ENCODE results near the gene C6orf47. TPM values are rescaled to one million over a fixed set of nuclear protein-coding genes. Genes with fewer than 3 reads are reported as not detected.
A peak's percentile ranks its signal among the peaks of the same experiment; 100 is the strongest.

C6orf47 gene
- total and polyA plus RNA-seq, 2 of the 13 experiments (the other 11 are each of a cell fraction or from before 2014, with no cell fraction given), result 1.7 to 18.1 TPM

DNA sequence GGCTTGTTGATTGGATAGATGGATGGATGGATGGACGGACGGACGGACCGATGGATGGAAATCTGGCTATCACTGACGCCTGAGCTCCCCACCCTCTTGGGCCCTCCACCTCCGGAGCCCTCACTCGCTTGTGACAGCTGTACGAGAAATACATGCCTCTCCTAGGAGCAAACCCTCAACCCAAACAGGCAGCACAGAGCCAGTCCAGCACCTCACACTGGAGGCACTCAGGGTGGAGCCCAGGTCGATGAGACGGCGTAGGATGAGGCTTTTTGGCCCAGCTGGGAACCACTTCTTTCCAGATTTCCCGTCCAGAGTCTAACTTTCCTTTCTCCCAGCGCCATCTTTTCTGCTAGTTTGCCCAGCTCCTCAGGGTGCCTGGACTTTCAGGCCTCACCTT, 23.0 kb upstream of the C6orf47 start:
- ATAC-seq, result peak; percentile 4; the same call in 2 of the 3 replicates
- 92% methylated on average over 12 of the region's 13 CpGs for WGBS (ENCODE audit: low lambda C conversion rate)
- CTCF ChIA-PET (ENCODE audit: low intra/inter-chr PET ratio, low total read pairs), result interaction anchor here (3.9 kb wide), 1 partner anchor 86 kb away, joined by 30 read pairs; no protein-coding TSS in a partner anchor
- Histone ChIP-seq H3K4me2 (ENCODE audit: low read depth, low read length) (peak overlapping the region; percentile 82; the same call in 1 of the 2 replicates), H3K27ac (ENCODE audit: extremely low read length, insufficient read depth, low read length) (no peak overlapping the region), H4K20me1 (ENCODE audit: insufficient read depth, low read length) (no peaks in the 10 kb centered on the region), H3K9me3 (ENCODE audit: low read length) (no peaks in the 10 kb centered on the region), H3K79me2 (ENCODE audit: insufficient read depth, low read length) (no peaks in the 10 kb centered on the region), H3K36me3 (replicated peaks in 1 of 2; ENCODE audit: control insufficient read depth in 1 of 2, insufficient read depth in 2 of 2, low read length in 2 of 2) (peaks cover 17% of the 10 kb centered on the region in 2 experiments; a peak in 4 of 5 replicates), H3K4me1 (ENCODE audit: insufficient read depth, low read length) (peaks cover 26% of the 10 kb centered on the region), H3K27me3 (ENCODE audit: control insufficient read depth in 1 of 2, insufficient read depth in 2 of 2, low read length in 2 of 2) (no peaks in the 10 kb centered on the region), H3K4me3 (replicated peaks in 1 of 3; ENCODE audit: insufficient read depth in 1 of 3, low read depth in 2 of 3, low read length in 3 of 3) (no peak overlapping the region), H3K9ac (ENCODE audit: insufficient read depth, low read depth, low read length) (no peak overlapping the region), H2AFZ (ENCODE audit: low read length) (no peak overlapping the region)
- POLR2A ChIA-PET, result interaction anchor here (1.4 to 3.2 kb wide), 5 partner anchors 18 to 147 kb away, joined by 3 to 14 read pairs (median 6); partner anchors contain the start of genes BAG6, CSNK2B and GPANK1
- intact Hi-C loops (cut with micrococcal nuclease; ENCODE audit: unreplicated experiment) (loop anchor here (5.0 kb wide), 1 partner anchor 34 kb away; the partner anchor contains the start of gene LY6G6D), in situ Hi-C loops (cut with HindIII; ENCODE audit: extremely low pct_ligation_motif_present, low pct_unique_long_range_greater_than_20kb) (loop anchor here (5.0 kb wide), 1 partner anchor 84 kb away; no protein-coding TSS in a partner anchor)
- DNase-seq (ENCODE audit: low spot score), result no peak
- TF ChIP-seq ELF3 (CRISPR knock-in tag; IDR thresholded peaks at IDR 0.05) (no peak), KLF12 (CRISPR knock-in tag; IDR thresholded peaks at IDR 0.05; ENCODE audit: borderline replicate concordance) (no peak), U2AF2 (IDR thresholded peaks at IDR 0.05; ENCODE audit: low read depth, low read length) (no peak), SP140L (CRISPR knock-in tag; IDR thresholded peaks at IDR 0.05; ENCODE audit: borderline replicate concordance) (no peak), CBX1 (IDR thresholded peaks at IDR 0.05; ENCODE audit: low read depth) (no peak), KMT2B (CRISPR knock-in tag; IDR thresholded peaks at IDR 0.05) (no peak), ZNF253 (CRISPR knock-in tag; IDR thresholded peaks at IDR 0.05; ENCODE audit: borderline replicate concordance) (no peak)
- TF ChIP-seq, protein P1, sequence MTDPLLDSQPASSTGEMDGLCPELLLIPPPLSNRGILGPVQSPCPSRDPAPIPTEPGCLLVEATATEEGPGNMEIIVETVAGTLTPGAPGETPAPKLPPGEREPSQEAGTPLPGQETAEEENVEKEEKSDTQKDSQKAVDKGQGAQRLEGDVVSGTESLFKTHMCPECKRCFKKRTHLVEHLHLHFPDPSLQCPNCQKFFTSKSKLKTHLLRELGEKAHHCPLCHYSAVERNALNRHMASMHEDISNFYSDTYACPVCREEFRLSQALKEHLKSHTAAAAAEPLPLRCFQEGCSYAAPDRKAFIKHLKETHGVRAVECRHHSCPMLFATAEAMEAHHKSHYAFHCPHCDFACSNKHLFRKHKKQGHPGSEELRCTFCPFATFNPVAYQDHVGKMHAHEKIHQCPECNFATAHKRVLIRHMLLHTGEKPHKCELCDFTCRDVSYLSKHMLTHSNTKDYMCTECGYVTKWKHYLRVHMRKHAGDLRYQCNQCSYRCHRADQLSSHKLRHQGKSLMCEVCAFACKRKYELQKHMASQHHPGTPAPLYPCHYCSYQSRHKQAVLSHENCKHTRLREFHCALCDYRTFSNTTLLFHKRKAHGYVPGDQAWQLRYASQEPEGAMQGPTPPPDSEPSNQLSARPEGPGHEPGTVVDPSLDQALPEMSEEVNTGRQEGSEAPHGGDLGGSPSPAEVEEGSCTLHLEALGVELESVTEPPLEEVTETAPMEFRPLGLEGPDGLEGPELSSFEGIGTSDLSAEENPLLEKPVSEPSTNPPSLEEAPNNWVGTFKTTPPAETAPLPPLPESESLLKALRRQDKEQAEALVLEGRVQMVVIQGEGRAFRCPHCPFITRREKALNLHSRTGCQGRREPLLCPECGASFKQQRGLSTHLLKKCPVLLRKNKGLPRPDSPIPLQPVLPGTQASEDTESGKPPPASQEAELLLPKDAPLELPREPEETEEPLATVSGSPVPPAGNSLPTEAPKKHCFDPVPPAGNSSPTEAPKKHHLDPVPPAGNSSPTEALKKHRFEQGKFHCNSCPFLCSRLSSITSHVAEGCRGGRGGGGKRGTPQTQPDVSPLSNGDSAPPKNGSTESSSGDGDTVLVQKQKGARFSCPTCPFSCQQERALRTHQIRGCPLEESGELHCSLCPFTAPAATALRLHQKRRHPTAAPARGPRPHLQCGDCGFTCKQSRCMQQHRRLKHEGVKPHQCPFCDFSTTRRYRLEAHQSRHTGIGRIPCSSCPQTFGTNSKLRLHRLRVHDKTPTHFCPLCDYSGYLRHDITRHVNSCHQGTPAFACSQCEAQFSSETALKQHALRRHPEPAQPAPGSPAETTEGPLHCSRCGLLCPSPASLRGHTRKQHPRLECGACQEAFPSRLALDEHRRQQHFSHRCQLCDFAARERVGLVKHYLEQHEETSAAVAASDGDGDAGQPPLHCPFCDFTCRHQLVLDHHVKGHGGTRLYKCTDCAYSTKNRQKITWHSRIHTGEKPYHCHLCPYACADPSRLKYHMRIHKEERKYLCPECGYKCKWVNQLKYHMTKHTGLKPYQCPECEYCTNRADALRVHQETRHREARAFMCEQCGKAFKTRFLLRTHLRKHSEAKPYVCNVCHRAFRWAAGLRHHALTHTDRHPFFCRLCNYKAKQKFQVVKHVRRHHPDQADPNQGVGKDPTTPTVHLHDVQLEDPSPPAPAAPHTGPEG (CRISPR knock-in tag; IDR thresholded peaks at IDR 0.05), result no peak
- BruUV-seq (replicated peaks), result no TSS peak
- FAIRE-seq, result no peak

Data from HepG2 (cell line).